GM10266 (cell line): ENCODE data around the gene PDGFA.

Experiments used
- DNase-seq: peaks from one replicate; pipeline ENCODE4 v3.0.0; 2012; ENCODE audit errors: extremely low spot score
- TF ChIP-seq, protein P1 (sequence below): IDR thresholded peaks from 2 replicates; pipeline ENCODE4 v1.5.1; 2012; ENCODE audit warnings: mild to moderate bottlenecking, low read depth; ENCODE audit not compliant: control insufficient read depth, insufficient read depth; ENCODE audit errors: missing control alignments

Gene PDGFA

DNA sequence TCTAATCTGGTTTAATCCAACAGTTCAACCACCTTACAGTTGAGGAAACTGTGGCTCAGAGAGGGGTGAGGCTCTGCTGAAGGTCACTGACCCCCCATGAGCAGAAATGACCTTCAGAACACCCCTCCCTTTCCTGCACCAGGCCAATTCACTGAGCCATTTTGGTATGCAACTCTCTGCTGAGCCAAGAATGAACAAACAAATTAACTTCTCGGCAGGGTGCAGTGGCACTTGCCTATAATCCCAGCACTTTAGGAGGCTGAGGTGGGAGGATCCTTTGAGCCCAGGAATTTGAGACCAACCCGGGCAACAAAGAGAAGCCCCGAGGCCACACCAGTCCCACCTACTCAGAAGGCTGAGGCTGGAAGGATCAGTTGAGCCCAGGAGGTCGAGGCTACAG lies 29.8 kb downstream of the PDGFA start:
- no peak for DNase-seq
- TF ChIP-seq, protein P1, sequence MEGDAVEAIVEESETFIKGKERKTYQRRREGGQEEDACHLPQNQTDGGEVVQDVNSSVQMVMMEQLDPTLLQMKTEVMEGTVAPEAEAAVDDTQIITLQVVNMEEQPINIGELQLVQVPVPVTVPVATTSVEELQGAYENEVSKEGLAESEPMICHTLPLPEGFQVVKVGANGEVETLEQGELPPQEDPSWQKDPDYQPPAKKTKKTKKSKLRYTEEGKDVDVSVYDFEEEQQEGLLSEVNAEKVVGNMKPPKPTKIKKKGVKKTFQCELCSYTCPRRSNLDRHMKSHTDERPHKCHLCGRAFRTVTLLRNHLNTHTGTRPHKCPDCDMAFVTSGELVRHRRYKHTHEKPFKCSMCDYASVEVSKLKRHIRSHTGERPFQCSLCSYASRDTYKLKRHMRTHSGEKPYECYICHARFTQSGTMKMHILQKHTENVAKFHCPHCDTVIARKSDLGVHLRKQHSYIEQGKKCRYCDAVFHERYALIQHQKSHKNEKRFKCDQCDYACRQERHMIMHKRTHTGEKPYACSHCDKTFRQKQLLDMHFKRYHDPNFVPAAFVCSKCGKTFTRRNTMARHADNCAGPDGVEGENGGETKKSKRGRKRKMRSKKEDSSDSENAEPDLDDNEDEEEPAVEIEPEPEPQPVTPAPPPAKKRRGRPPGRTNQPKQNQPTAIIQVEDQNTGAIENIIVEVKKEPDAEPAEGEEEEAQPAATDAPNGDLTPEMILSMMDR, result no peak

DNA sequence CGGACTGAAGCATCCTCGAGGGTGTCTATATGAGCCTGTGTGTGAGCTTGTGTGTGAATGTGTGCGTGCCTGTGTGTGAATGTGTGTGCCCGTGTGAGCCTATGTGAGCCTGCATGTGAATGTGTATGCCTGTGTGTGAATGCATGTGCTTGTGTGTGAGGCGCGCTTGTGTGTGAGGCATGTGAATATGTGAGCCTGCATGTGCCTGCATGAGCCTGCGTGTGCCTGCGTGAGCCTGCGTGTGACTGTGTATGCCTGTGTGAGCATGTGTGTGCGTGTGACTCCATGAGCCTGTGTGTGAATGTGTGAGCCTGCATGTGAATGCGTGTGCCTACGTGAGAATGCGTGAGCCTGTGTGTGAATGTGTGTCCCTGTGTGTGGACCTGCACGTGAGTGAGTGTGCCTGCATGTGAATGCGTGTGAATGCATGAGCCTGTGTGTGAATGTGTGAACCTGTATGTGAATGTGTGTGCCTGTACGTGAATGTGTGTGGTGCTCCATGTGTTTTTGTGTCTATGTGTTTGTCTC lies 33.4 kb downstream of the PDGFA start:
- TF ChIP-seq, protein P1, result no peak
- DNase-seq, result no peak

DNA sequence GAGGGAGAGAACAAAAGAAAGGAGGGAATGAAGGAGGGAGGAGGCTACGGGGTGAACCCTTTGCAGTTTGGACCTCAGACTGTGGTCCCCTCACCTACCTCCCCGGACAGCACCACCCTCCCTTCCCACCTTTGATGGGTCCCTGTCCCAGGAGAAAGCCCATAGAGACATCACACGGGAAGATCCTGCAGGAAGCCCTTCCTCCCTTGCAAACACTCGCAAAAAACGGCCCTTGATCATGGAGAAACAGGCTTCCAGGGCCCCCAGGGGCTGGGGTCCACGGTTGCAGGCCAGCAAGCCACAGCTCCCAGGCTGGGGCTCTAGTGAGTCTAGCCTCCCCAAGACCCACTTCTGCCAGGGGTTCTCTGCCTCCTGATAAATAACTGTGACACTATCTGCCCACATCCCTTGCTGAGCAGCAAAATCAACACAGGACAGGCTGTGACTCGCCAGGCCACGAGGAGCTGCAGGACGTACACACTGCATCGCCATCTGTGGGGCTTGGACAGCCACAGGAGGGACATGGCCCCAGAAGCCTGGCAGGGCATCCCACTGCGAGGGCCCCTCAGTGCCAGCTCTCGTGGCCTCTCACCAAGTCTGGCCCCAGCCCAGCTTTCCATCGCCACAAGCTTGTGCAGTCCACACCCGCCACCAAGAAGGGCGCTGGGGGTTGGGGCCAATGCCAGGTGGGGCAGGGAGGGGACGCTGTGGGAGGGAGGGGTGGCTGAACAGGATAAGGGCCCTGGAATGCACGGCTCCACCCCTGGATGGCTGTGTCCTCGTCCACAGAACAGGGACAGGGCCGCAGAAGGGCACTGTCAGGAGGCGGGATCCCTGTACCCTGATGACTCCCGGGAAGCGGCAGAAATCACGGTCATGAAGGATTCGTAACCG lies 34.2 kb downstream of the PDGFA start:
- no peak for DNase-seq
- TF ChIP-seq, protein P1, result no peak

DNA sequence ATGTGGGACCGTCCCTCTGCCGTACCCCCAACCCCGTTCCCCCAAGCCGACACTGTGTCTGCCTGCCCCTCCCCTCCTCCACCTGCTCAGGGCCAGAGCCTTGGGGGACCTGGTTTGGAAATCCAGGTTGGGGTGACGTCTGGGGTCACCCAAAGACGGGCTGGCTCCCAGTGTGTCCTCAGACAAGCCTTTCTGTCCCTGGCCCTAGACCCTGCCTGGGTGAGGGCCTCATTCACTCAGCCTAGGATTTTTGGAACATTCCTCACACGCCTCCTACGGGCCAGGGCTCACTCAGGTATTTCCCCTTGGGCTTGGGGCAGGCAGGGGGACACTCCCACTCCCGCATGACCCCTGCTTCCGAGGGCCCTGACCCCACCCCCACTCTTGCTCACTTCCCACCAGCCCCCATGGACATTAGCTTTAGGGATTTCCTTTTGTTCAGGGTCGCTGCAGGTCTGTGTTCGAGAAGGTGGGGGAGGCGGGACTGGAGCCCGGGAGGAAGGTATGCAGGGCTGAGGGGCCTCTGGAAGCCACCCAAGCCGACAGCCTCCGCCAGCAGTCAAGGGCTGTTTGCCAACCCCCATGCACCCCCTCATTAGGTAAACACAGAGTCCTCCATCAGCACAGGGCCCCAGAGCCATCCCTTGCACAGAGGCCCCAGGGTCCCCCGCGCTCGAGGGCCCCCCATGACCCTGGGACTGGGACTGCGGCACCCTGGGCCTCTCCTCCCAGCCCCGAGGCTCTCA lies 35.1 kb downstream of the PDGFA start:
- TF ChIP-seq, protein P1, result no peak
- no peak for DNase-seq

DNA sequence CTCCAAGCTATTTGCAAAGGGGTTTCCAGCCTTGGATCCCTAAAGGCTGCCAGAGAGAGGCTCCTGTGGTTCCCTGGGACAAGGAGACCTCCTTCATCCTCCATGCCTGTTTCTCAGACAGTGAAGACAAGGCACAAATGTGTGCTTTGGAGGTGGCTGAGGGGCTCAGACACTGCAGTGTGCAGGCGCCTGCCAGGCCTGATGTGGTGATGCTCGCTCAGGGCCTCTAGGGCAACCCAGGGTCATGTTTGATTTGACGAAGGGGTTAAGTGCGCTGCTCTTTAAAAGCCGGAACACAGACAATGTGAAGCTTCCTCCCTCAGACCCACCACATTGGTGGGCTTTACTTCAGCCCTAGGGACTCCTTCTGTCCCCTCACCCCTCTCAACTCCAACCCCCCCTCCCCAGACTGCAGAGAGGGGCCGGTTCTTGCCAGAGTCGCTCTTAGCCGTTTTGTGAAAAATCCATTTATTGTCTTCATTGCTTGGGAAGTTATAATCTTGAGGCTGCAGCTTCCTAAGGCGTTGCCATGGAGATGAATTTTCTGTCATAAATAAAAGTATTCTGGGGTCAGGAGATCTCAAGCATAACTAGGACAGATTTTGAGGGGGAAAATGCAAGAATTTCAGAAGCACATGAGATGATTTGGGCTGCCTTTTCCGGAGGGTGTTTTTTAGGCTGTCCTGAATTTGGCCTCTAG lies 35.8 kb downstream of the PDGFA start:
- TF ChIP-seq, protein P1, result no peak
- DNase-seq, result no peak

DNA sequence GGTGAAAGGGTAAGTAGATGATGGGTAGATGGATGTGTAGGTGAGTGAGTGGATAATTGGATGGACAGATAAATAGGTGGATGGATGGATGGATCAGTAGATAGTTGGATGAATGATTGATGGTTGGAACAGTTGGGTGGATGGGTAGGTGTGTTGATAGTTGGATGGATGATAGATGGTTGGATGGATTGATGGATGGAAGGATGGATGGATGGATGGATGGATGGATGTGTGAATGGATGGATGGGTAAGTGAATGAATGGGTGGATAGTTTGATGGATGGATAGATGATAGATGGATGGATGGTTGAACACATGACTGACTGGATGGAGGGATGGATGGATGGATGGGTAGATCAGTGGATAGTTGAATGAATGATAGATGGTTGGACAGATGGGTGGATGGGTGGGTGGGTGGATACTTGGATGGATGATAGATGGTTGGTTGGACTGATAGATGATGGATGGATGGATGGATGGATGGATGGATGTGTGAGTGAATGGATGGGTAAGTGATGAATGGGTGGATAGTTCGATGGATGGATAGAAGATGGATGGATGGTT lies 37.0 kb downstream of the PDGFA start:
- DNase-seq, result no peak
- TF ChIP-seq, protein P1, result no peak
